SK-N-SH (cell line): ENCODE measurements around the gene SF3B4. TPM values are rescaled to one million over a fixed set of nuclear protein-coding genes. Genes with fewer than 3 reads are reported as not detected.

Experiments
- CTCF ChIA-PET: fragments of 300-600, 350-600 bp; formaldehyde crosslinking; extraction: SDS; loops from one replicate; lab custom pipeline; 2021; lab: Yijun Ruan, JAX
- POLR2A ChIA-PET: fragments of 350-600 bp; sonication (Branson Sonifier 250); formaldehyde crosslinking; extraction: SDS; loops from one replicate; lab custom pipeline; 2020; ENCODE audit warnings: antibody characterized with exemption, inconsistent platforms; lab: Yijun Ruan, JAX
- DNase-seq: peaks from one replicate; pipeline ENCODE4 v3.0.0; 2012
- H2AFZ ChIP-seq: fragments of 200-600 bp; sonication (generic); 2 replicates; pipeline ENCODE4 v1.8.1; 2016; ENCODE audit warnings: antibody characterized with exemption, mild to moderate bottlenecking, low read depth
- H3F3A ChIP-seq: fragments of 200-600 bp; sonication (generic); replicated peaks from 2 replicates; pipeline ENCODE3; 2016; ENCODE audit warnings: antibody characterized with exemption, mild to moderate bottlenecking; ENCODE audit not compliant: insufficient read depth
- H3K27ac ChIP-seq, 2 experiments: fragments of 200-500 bp in 1 of 2; fragments of 200-600 bp in 1 of 2; sonication (Bioruptor generic) in 1 of 2; sonication (generic), shearing (Covaris generic) in 1 of 2; 2 replicates each; pipeline versions ENCODE4 v1.5.1 to v1.6.1; 2014 to 2016; ENCODE audit warnings: low read depth in 2 of 2, inconsistent platforms in 1 of 2, low read length in 1 of 2, mild to moderate bottlenecking in 1 of 2, mixed read lengths in 1 of 2
- H3K27me3 ChIP-seq: fragments of 200-600 bp; sonication (generic), shearing (Covaris generic); 2 replicates; pipeline ENCODE4 v1.6.1; 2016; ENCODE audit warnings: mixed run types; ENCODE audit not compliant: insufficient read depth
- H3K36me3 ChIP-seq, 2 experiments: fragments of 200-500 bp in 1 of 2; fragments of 200-600 bp in 1 of 2; sonication (Bioruptor generic) in 1 of 2; sonication (generic) in 1 of 2; replicated peaks in 1 of 2; 2 replicates each; pipeline versions ENCODE3 to v1.5.1; 2014 to 2016; ENCODE audit warnings: low read length in 1 of 2, mild to moderate bottlenecking in 1 of 2; ENCODE audit not compliant: insufficient read depth in 2 of 2, control insufficient read depth in 1 of 2
- H3K4me1 ChIP-seq, 2 experiments: fragments of 200-500 bp in 1 of 2; fragments of 200-600 bp in 1 of 2; sonication (Bioruptor generic) in 1 of 2; sonication (generic), shearing (Covaris generic) in 1 of 2; 2 replicates each; pipeline versions ENCODE4 v1.5.1 to v1.6.1; 2014 to 2016; ENCODE audit warnings: low read depth in 1 of 2, low read length in 1 of 2, mixed run types in 1 of 2; ENCODE audit not compliant: insufficient read depth in 2 of 2, control insufficient read depth in 1 of 2
- H3K4me2 ChIP-seq: fragments of 200-600 bp; sonication (generic), shearing (Covaris generic); 2 replicates; pipeline ENCODE4 v1.6.1; 2017; ENCODE audit warnings: mixed run types
- H3K4me3 ChIP-seq, 2 experiments: fragments of 200-500 bp in 1 of 2; fragments of 200-600 bp in 1 of 2; sonication (Bioruptor generic) in 1 of 2; sonication (generic), shearing (Covaris generic) in 1 of 2; 2 replicates each; pipeline versions ENCODE4 v1.5.1 to v1.8.1; 2014 to 2016; ENCODE audit warnings: low read depth in 2 of 2, inconsistent platforms in 1 of 2, low read length in 1 of 2, mild to moderate bottlenecking in 1 of 2, mixed read lengths in 1 of 2, moderate library complexity in 1 of 2
- H3K79me2 ChIP-seq: fragments of 200-600 bp; sonication (generic); 2 replicates; pipeline ENCODE4 v1.8.1; 2017; ENCODE audit warnings: mild to moderate bottlenecking; ENCODE audit not compliant: insufficient read depth
- H3K9ac ChIP-seq: fragments of 200-600 bp; sonication (generic); 2 replicates; pipeline ENCODE4 v1.6.1; 2017; ENCODE audit warnings: mixed run types
- H3K9me2 ChIP-seq: fragments of 200-600 bp; sonication (generic); 2 replicates; pipeline ENCODE4 v1.6.1; 2017; ENCODE audit warnings: mixed run types
- H3K9me3 ChIP-seq: fragments of 200-600 bp; sonication (generic); 2 replicates; pipeline ENCODE4 v1.6.1; 2017; ENCODE audit warnings: mixed run types, mild to moderate bottlenecking, moderate library complexity
- H4K20me1 ChIP-seq: fragments of 200-600 bp; sonication (generic); 2 replicates; pipeline ENCODE4 v1.6.1; 2017; ENCODE audit warnings: mild to moderate bottlenecking, mixed run types; ENCODE audit not compliant: insufficient read depth
- CHD2 ChIP-seq: fragments of 150-350 bp; IDR thresholded peaks from 2 replicates; pipeline ENCODE4 v1.6.1; 2018; ENCODE audit warnings: low read length; ENCODE audit not compliant: partially characterized antibody
- CTCF ChIP-seq: fragments of 200-600 bp; sonication (generic); IDR thresholded peaks from 2 replicates; pipeline ENCODE4 v1.6.1; 2017; ENCODE audit warnings: antibody characterized with exemption, mild to moderate bottlenecking, moderate library complexity
- EP300 ChIP-seq, 2 experiments: IDR thresholded peaks; 2 replicates each; pipeline versions ENCODE4 v1.4.0 to v1.6.1; 2012; ENCODE audit warnings: borderline replicate concordance in 1 of 2, low read depth in 1 of 2, low read length in 1 of 2
- FOSL2 ChIP-seq: IDR thresholded peaks from 2 replicates; pipeline ENCODE4 v1.4.0; 2012; ENCODE audit warnings: low read depth, mild to moderate bottlenecking, moderate library complexity, borderline replicate concordance
- FOXJ3 ChIP-seq: sonication (generic); formaldehyde crosslinking; IDR thresholded peaks from 2 replicates; pipeline ENCODE4 v1.5.1; 2020; ENCODE audit warnings: mild to moderate bottlenecking, missing genetic modification reagents
- GABPA ChIP-seq: IDR thresholded peaks from 2 replicates; pipeline ENCODE4 v1.4.0; 2012; ENCODE audit warnings: low read depth, mild to moderate bottlenecking
- GATA2 ChIP-seq: sonication (generic); formaldehyde crosslinking; IDR thresholded peaks from 2 replicates; pipeline ENCODE4 v1.5.0; 2020; ENCODE audit warnings: mild to moderate bottlenecking, missing genetic modification reagents
- JUND ChIP-seq: IDR thresholded peaks from 2 replicates; pipeline ENCODE4 v1.4.0; 2012
- MAX ChIP-seq: IDR thresholded peaks from 2 replicates; pipeline ENCODE4 v1.4.0; 2012; ENCODE audit warnings: low read depth
- MXI1 ChIP-seq: IDR thresholded peaks from 2 replicates; pipeline ENCODE4 v1.6.1; 2012; ENCODE audit warnings: mild to moderate bottlenecking, low read depth, low read length, improper control_type of control experiment
- NRF1 ChIP-seq: IDR thresholded peaks from 2 replicates; pipeline ENCODE4 v1.6.1; 2012; ENCODE audit warnings: low read depth, mild to moderate bottlenecking, low read length
- POLR2AphosphoS5 ChIP-seq: IDR thresholded peaks from 2 replicates; pipeline ENCODE4 v1.6.1; 2012; ENCODE audit warnings: low read depth, low read length
- RAD21 ChIP-seq: IDR thresholded peaks from 2 replicates; pipeline ENCODE4 v1.6.1; 2012; ENCODE audit warnings: mild to moderate bottlenecking, low read length
- RCOR1 ChIP-seq: fragments of 150-350 bp; IDR thresholded peaks from 2 replicates; pipeline ENCODE4 v1.6.1; 2017; ENCODE audit warnings: antibody characterized with exemption, low read length
- REST ChIP-seq: IDR thresholded peaks from 2 replicates; pipeline ENCODE4 v1.6.1; 2012; ENCODE audit warnings: mild to moderate bottlenecking, low read depth, low read length, moderate library complexity
- RFX5 ChIP-seq: IDR thresholded peaks from 2 replicates; pipeline ENCODE4 v1.6.1; 2012; ENCODE audit warnings: mild to moderate bottlenecking, improper control_type of control experiment, low read length
- SIN3A ChIP-seq: IDR thresholded peaks from 2 replicates; pipeline ENCODE4 v1.6.1; 2012; ENCODE audit warnings: low read depth, mild to moderate bottlenecking, low read length, moderate library complexity, borderline replicate concordance
- SMC3 ChIP-seq: IDR thresholded peaks from 2 replicates; pipeline ENCODE4 v1.6.1; 2012; ENCODE audit warnings: low read depth, low read length, improper control_type of control experiment
- TAF1 ChIP-seq: IDR thresholded peaks from 2 replicates; pipeline ENCODE4 v1.6.1; 2012; ENCODE audit warnings: low read depth, mild to moderate bottlenecking, low read length, moderate library complexity, borderline replicate concordance
- USF2 ChIP-seq: fragments of 150-350 bp; IDR thresholded peaks from 2 replicates; pipeline ENCODE4 v1.6.1; 2017; ENCODE audit warnings: antibody characterized with exemption, low read length, low read depth, borderline replicate concordance
- YY1 ChIP-seq: IDR thresholded peaks from 2 replicates; pipeline ENCODE4 v1.4.0; 2012; ENCODE audit warnings: low read depth, mild to moderate bottlenecking
- ZBTB33 ChIP-seq: IDR thresholded peaks from 2 replicates; pipeline ENCODE4 v1.4.0; 2012; ENCODE audit warnings: low read depth, borderline replicate concordance
- WGBS: methylation state at CpG from one replicate; pipeline ENCODE4 v1.1.6; 2017; ENCODE audit warnings: low lambda C conversion rate; 5-methylcytosine and 5-hydroxymethylcytosine counted together
- polyA plus RNA-seq, 3 experiments: library from polyadenylated mRNA; depleted of rRNA; stranded (reverse); fragments of >200 nt; gene quantifications; 2 replicates each; pipeline ENCODE4 v1.2.3, GENCODE V29; 2012

The SF3B4 gene
- polyA plus RNA-seq, 1 of the 3 experiments (the other 2 are of a cell fraction) = 54.3 TPM

GRCh38 chr1:149917571-149918144 is 9.9 kb downstream of the SF3B4 start, which contains the start of gene SV2A:
TSS of gene SV2A (minus strand) at chr1:149917844. CDS start at chr1:149913840, 4,004 bp downstream.
- ChIA-PET POLR2A (interaction anchor here (2.1 kb wide), 1 partner anchor 30 kb away, joined by 10 read pairs; a partner anchor contains a TSS), CTCF (interaction anchor here (1.1 to 1.8 kb wide), 2 partner anchors 45 to 269 kb away, joined by 3 to 4 read pairs; no protein-coding TSS in a partner anchor)
- H3F3A ChIP-seq = peaks cover 12% of the 10 kb centered on the region
- peak within 1 kb of the TSS; percentile 80 to 83 for H3K4me3 ChIP-seq
- H4K20me1 ChIP-seq = no peaks in the 10 kb centered on the region
- TF ChIP-seq YY1 (0 out of 2 replicates have a peak, but pooled peaks have one; percentile 60), REST (no peak), RAD21 (no peak), EP300 (IDR thresholded peaks at IDR 0.05; ENCODE audit: borderline replicate concordance in 1 of 2, low read depth in 1 of 2, low read length in 1 of 2) (no peak), ZBTB33 (no peak), USF2 (no peak), JUND (no peak), RFX5 (no peak), GABPA (no peak), SMC3 (no peak), FOXJ3 (CRISPR knock-in tag) (no peak), TAF1 (peak; percentile 41; the same call in 1 of the 2 replicates), GATA2 (no peak), CTCF (no peak), MXI1 (peak; percentile 67; the same call in 1 of the 2 replicates), NRF1 (no peak), POLR2AphosphoS5 (peak; percentile 51), SIN3A (peak; percentile 27; the same call in 1 of the 2 replicates), FOSL2 (no peak), MAX (peak; percentile 72), RCOR1 (no peak), CHD2 (no peak)
- H3K4me2 ChIP-seq = peak within 1 kb of the TSS; percentile 79
- 10% methylated on average over 23 of the region's 24 CpGs for WGBS
- no peaks in the 10 kb centered on the region for H3K27me3 ChIP-seq
- no peaks in the 10 kb centered on the region for H3K9me3 ChIP-seq
- H3K4me1 ChIP-seq = peaks cover 11 to 26% of the 10 kb centered on the region in 2 experiments; a peak in 2 of 4 replicates
- peak; percentile 95 for DNase-seq
- peak within 1 kb of the TSS; percentile 93 for H2AFZ ChIP-seq
- peaks cover 0 to 16% of the 10 kb centered on the region in 2 experiments for H3K36me3 ChIP-seq
- H3K9ac ChIP-seq = peak within 1 kb of the TSS; percentile 72
- peak within 1 kb of the TSS in 1 of 2 experiments; percentile 79; a peak in 2 of 4 replicates for H3K27ac ChIP-seq
- H3K79me2 ChIP-seq = peaks cover 13% of the 10 kb centered on the region
- H3K9me2 ChIP-seq = no peaks in the 10 kb centered on the region
